Activated naive CD4-positive, alpha-beta T cell treated with anti-CD3 and anti-CD28 coated beads, Interleukin-2, amount 50 U/mL, for 24 hours (primary cell): ENCODE data around the gene FUS.
"Not testable (repeated sequence)": the region's sequence is repeated elsewhere in the genome, so short reads cannot be mapped to it uniquely, and the experiment has no call there.

ENCODE experiments used
- H3K27ac Mint-ChIP-seq: one replicate; pipeline ENCODE4 v1.8.0; 2021; ENCODE audit warnings: mild to moderate bottlenecking, mixed read lengths
- H3K27me3 Mint-ChIP-seq: one replicate; pipeline ENCODE4 v1.8.0; 2021; ENCODE audit warnings: mixed read lengths
- H3K36me3 Mint-ChIP-seq: one replicate; pipeline ENCODE4 v1.8.0; 2021; ENCODE audit warnings: mixed read lengths
- H3K4me1 Mint-ChIP-seq: one replicate; pipeline ENCODE4 v1.8.0; 2021; ENCODE audit warnings: mixed read lengths
- H3K4me3 Mint-ChIP-seq: one replicate; pipeline ENCODE4 v1.8.0; 2021; ENCODE audit warnings: mild to moderate bottlenecking, mixed read lengths
- H3K9me3 Mint-ChIP-seq: one replicate; pipeline ENCODE4 v1.8.0; 2021; ENCODE audit warnings: mixed read lengths

The FUS gene

DNA sequence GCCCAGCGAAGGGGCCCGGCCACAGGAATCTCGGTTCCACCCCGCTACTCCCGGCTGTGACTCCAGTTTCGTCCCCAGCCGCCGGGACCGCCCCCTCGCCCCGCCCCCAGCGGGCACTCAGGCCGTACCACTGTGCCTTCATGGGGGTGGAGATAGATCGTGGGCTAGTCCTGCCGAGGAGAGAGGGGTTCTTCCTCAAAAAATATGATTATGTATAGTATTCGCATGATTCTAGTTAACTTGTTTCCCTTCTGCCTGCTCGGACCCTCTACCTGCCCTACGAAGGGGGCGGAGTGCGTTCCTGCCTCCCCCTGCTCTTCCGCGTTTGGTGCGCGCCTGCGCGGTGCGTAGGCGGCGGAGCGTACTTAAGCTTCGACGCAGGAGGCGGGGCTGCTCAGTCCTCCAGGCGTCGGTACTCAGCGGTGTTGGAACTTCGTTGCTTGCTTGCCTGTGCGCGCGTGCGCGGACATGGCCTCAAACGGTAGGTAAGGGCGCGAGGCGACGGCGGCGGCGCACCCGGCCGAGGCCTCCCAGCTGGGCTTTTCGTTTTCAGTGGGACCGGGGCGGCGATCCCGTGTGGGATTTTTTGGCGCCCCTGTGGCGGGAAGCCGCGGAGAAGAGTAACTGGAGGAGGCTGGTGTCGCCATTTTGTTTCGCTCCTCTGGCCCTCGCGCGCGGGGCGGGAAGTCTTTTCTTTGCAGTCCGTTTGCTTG lies at the start of gene FUS:
FUS (plus strand) TSS at position 393 of the 713 bp plus-strand sequence; CDS start at position 469, 76 bp downstream.
- peaks cover 48% of the 10 kb centered on the region for H3K4me1 Mint-ChIP-seq
- H3K4me3 Mint-ChIP-seq = peak within 1 kb of the TSS; percentile 99
- peaks cover 31% of the 10 kb centered on the region for H3K36me3 Mint-ChIP-seq
- H3K27ac Mint-ChIP-seq = peak within 1 kb of the TSS; percentile 100
- no peaks in the 10 kb centered on the region for H3K27me3 Mint-ChIP-seq
- H3K9me3 Mint-ChIP-seq = no peaks in the 10 kb centered on the region

DNA sequence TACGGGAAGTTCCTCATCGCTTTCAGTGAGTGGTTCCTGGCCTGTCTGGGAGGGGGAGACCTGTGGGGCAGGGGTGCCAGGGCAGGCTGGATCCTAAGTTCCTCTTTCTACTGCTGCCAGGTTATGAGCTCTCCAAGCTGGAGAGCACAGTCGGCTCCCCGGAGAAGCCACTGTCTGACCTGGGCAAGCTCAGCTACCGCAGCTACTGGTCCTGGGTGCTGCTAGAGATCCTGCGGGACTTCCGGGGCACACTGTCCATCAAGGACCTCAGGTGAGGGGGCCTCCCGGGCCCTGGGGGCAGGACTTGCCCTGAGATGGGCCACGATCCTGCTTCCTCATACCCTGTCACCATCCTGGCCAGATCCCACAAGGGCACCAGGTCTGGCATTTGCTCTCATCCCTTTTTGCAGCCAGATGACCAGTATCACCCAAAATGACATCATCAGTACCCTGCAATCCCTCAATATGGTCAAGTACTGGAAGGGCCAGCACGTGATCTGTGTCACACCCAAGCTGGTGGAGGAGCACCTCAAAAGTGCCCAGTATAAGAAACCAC lies 49.5 kb upstream of the FUS start:
- H3K36me3 Mint-ChIP-seq = peaks cover 6% of the 10 kb centered on the region
- peaks cover 11% of the 10 kb centered on the region for H3K4me1 Mint-ChIP-seq
- H3K4me3 Mint-ChIP-seq = no peak overlapping the region
- H3K27ac Mint-ChIP-seq = no peak overlapping the region
- no peaks in the 10 kb centered on the region for H3K27me3 Mint-ChIP-seq
- H3K9me3 Mint-ChIP-seq = no peaks in the 10 kb centered on the region

DNA sequence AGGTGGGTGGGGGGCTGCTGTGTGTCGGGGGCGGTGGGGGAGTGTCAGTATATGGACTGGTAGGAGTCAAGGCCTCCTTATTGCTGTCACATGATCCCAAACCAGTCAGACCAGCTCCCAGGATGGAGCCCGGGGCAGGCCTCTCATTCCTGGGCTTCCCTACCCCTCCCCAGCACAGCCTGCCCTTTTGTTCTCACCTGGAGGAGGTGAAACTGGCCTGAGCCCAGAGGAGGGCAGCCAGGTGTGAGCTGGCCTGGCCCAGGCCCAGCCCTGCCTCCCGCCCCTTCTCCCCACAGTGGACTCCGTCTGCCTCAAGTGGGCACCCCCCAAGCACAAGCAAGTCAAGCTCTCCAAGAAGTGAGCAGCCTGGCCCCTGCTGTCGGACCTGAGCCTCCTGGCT lies 49.0 kb upstream of the FUS start:
- no peak overlapping the region for H3K4me3 Mint-ChIP-seq
- no peaks in the 10 kb centered on the region for H3K9me3 Mint-ChIP-seq
- H3K4me1 Mint-ChIP-seq = peaks cover 8% of the 10 kb centered on the region
- peaks cover 6% of the 10 kb centered on the region for H3K36me3 Mint-ChIP-seq
- no peaks in the 10 kb centered on the region for H3K27me3 Mint-ChIP-seq
- H3K27ac Mint-ChIP-seq = no peak overlapping the region

DNA sequence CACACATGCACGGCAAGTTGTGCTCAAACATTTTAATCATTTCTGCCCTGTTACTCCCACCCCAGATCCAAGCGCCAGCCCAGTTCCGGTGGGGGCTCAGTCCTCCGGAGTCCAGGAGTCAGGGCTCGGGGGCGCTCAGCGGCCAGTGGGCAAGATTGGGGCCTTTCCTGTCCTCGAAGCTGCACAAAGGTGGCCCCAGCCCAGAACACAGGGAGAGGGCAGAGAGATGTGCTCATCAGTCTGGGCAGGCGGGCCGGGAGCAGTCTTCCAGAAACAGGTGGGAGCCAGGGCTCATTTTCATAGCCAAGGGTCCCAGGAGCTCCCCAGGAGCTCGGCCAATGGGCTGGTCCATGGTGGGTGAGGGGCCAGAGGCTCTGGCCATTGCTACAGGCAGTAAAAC lies 48.5 kb upstream of the FUS start:
- H3K27ac Mint-ChIP-seq = no peak overlapping the region

DNA sequence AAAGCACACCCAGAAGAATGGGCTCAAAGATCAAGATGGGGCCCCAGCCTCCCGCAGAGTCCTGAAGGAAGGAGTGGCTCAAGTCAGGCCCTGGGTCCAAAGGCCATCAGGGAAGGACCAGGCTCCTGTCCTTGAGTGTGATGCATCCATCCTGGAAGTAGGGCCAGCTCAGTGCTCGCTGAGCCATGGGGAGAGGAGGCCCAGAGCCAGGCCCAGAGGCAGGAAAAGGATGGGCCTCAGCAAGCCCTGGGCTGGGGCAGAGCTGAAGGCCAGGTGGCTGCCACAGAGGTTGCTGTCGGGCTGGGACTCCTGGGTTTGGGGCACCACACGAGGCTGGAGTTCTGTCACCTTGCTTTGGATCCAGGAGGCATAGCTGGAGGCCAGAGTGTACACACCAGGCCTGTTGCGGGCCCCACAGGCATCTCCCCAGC lies 48.1 kb upstream of the FUS start:
- Mint-ChIP-seq H3K4me3 (no peak overlapping the region), H3K4me1 (peaks cover 5% of the 10 kb centered on the region), H3K9me3 (no peaks in the 10 kb centered on the region), H3K36me3 (peaks cover 6% of the 10 kb centered on the region), H3K27me3 (no peaks in the 10 kb centered on the region), H3K27ac (no peak overlapping the region)

More for the DNA sequence above, 48.5 kb upstream of the FUS start:
- Mint-ChIP-seq H3K4me1 (peaks cover 5% of the 10 kb centered on the region), H3K36me3 (peaks cover 6% of the 10 kb centered on the region), H3K9me3 (no peaks in the 10 kb centered on the region), H3K27me3 (no peaks in the 10 kb centered on the region), H3K4me3 (no peak overlapping the region)

DNA sequence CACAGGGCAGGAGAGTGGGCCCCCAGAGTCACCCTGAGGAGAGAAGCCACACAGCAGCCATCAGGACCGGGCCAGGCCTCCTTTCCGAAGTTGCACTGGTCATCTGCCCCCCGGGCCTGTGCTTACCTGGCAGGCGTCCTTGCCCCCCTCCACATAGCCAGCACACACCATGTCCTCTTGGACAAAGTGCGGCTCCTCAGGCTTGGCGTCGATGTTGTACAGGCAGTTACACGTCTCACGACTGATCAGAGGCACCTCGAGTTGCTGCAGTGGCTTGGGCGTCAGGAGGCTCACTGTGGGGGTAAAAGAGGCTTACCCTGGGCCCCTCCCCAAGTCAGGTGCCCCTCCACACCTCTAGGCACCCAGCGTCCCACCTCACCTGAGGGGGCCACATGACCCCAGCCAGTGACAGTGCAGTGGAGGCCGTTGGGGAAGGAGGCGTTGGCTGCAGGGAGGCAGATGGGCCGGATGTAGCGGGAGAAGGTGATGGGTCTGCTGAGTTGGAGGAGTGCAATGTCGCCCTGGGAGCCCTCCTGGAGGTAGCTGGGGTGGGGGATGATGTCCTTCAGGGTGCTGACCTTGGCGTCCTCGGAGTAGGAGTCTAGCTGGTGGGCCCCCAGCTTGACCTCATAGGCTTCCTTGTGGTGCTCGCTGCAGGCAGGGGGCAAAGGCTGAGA lies 47.5 kb upstream of the FUS start:
- peaks cover 5% of the 10 kb centered on the region for H3K4me1 Mint-ChIP-seq
- no peak overlapping the region for H3K27ac Mint-ChIP-seq
- no peak overlapping the region for H3K4me3 Mint-ChIP-seq
- H3K9me3 Mint-ChIP-seq = no peaks in the 10 kb centered on the region
- peaks cover 6% of the 10 kb centered on the region for H3K36me3 Mint-ChIP-seq
- H3K27me3 Mint-ChIP-seq = no peaks in the 10 kb centered on the region

DNA sequence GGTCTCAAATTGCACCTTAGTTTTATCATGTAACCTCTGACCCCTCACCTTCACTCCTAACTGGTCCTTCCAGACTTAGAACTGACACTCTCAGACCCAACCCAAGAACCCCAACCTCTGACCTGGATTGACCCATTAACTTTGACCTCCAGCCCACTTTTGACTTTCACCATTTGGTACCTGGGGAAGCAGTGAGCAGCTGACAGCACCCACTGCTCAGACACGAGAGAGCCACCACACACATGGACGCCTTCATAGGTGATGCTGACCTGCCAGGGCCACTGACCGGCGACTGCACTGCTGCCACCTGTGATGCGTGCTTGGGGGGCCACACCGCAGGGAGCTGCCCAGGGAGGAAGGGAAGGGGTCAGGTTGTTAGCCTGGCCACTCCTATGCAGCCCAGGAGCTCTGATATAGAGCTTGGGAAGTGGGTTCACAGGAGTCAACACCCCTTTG lies 46.9 kb upstream of the FUS start:
- H3K4me1 Mint-ChIP-seq = no peaks in the 10 kb centered on the region
- no peaks in the 10 kb centered on the region for H3K9me3 Mint-ChIP-seq
- H3K27ac Mint-ChIP-seq = no peak overlapping the region
- H3K36me3 Mint-ChIP-seq = peaks cover 2% of the 10 kb centered on the region
- no peaks in the 10 kb centered on the region for H3K27me3 Mint-ChIP-seq
- H3K4me3 Mint-ChIP-seq = no peak overlapping the region

DNA sequence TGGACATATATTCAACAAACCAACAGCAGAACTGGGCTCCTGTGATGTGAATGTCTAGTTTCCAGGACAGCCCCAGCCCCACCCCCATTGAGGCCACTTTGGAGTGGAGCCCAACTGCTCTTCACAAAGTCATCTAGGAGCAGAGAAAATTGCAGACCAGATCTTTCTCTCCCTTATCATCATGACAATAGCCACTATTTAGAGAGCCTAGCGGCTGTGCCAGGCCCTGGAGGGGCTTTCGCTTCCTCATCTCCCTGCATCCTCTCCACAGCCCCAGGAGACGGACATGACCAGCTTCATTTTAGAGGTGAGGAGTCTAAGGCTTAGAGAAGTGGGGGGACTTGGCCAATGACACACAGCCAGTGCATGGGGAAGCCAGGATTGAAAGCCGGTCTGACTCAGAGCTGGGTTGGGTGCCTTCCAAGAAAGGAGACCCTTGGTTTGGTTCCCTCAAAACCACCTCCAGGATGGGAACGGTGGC lies 45.8 kb upstream of the FUS start:
- Mint-ChIP-seq H3K4me1 (no peaks in the 10 kb centered on the region), H3K9me3 (no peaks in the 10 kb centered on the region), H3K27ac (no peak overlapping the region), H3K4me3 (no peak overlapping the region), H3K27me3 (no peaks in the 10 kb centered on the region), H3K36me3 (peaks cover 2% of the 10 kb centered on the region)

DNA sequence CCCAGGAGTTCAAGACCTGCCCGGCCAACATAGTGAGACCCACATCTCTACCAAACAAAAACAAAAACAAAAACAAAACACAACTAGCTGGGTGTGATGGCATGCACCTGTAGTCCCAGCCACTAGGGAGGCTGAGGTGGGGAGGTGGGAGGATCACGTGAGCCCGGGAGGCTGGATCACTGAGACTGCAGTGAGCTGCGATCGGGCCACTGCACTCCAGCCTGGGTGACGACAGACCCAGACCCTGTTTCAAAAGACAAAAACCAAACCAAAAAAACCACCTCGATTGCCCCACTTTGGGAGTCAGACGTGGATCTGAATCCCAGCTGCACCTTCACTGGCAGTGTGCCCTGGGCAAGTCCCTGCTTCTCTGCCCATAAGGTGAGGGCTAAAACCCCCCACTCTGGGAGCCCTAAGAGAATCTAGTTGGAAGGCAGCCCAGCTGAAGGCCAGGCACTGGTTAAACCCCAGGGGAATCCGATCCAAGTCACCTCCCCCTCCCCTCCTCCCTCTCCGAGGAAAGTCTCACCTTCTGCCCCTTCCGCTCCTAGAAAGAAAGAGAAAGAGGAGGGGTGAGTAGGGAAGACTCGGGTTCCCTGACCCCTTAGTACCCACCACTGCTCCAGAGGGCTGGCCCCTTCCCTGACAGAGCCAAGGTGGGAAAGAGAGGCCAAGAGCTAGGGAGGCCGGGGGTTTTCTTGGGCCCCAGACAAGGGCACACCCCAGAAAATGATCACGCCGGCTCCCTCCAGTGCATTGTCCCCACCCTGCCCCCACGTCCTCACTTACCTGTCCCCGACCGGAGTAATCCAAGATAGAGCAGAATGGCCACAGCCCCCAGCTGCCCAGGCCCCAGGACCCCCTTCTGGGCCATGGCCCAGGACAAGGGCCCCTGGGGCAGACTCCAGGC lies 45.1 kb upstream of the FUS start:
- Mint-ChIP-seq H3K4me1 (no peaks in the 10 kb centered on the region), H3K4me3 (no peak overlapping the region), H3K27ac (no peak overlapping the region), H3K36me3 (peaks cover 2% of the 10 kb centered on the region), H3K27me3 (no peaks in the 10 kb centered on the region), H3K9me3 (no peaks in the 10 kb centered on the region)

DNA sequence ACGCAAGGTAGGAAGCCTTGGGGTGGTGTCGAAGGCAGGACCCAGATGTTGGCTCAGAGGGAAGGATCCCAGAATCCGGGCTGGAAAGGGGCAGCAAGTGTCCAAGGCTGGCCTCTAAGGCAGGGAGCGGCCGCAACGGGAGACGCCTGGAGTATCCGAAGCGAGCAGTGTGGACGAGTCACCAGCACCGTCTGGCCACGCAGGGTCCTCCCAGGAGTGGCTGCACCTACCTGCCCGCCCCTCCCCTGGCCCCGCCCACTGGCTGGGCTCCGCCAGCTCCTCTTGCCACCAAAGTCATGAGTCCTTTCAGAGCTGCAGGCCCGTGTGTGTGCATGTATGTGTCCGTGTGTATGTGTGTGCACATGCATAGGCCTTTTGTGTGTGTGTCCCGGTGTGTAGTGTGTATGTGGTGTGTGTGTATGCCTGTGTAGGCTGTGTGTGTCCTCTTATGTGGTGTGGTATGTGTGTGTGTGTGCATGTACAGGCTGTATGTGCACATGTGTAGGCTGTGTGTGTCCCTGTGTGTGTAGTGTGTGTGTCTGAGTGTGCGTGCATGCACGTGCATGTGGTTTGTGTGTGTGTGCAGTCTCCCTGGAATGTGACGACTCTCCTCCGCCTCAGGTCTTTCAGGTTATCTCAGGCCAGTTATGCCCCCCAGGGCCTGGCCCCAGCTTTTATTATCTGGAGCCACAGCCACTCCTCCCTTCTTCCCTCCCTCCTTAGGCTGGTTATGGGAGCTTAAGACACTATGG lies 44.2 kb upstream of the FUS start, which contains the start of gene PRSS8:
PRSS8 (minus strand) TSS at position 193 of the 752 bp plus-strand sequence. CDS start 229 bp downstream, outside the sequence.
- H3K36me3 Mint-ChIP-seq = no peaks in the 10 kb centered on the region
- no peaks in the 10 kb centered on the region for H3K27me3 Mint-ChIP-seq
- H3K4me3 Mint-ChIP-seq = no peak within 1 kb of the TSS
- H3K4me1 Mint-ChIP-seq = no peaks in the 10 kb centered on the region
- no peaks in the 10 kb centered on the region for H3K9me3 Mint-ChIP-seq
- no peak within 1 kb of the TSS for H3K27ac Mint-ChIP-seq

DNA sequence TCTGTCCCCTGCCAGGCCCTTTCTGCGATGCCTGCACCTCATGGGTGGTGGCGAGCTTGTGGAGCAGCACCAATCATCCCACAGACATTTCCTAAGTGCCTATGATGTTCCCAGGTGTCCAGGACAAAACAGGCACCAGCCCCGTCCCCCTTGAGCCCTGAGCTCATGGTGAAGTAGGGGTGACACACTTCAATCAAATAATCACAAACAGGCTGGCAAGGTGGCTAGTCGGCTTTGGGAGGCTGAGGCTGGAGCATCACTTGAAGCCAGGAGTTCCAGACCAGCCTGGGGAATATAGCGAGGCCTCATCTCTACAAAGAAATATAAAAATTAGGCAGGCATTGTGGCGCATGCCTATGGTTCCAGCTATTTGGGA lies 43.7 kb upstream of the FUS start:
- Mint-ChIP-seq H3K4me1 (no peaks in the 10 kb centered on the region), H3K27me3 (no peaks in the 10 kb centered on the region), H3K9me3 (no peaks in the 10 kb centered on the region), H3K36me3 (no peaks in the 10 kb centered on the region), H3K4me3 (no peak overlapping the region), H3K27ac (no peak overlapping the region)

DNA sequence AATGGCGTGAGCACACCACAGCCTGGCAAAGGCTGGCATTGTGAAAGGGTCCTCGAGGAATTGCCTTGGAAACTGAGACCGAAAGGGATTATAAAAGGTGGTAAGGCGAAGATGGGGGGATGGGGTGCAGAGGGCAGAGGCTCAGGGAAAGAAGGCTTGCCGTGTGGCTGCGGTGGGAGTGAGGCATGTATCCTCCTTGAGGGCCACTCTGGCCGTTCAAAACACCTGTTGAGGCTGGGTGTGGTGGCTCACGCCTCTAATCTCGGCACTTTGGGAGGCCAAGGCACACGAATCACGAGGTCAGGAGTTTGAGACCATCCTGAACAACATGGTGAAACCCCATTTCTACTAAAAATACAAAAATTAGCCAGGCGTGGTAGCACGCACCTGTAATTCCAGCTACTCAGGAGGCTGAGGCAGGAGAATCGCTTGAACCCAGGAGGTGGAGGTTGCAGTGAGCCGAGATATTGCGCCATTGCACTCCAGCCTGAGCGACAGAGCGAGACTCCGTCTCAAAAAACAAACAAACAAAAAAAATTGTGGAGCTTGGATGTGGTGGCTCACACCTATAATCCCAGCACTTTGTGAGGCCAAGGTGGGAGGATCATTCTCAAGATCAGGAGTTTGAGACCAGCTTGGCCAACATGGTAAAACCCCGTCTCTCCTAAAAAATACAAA lies 43.0 kb upstream of the FUS start:
- not testable (repeated sequence) for H3K4me1 Mint-ChIP-seq, H3K36me3 Mint-ChIP-seq, H3K4me3 Mint-ChIP-seq, H3K27me3 Mint-ChIP-seq, H3K9me3 Mint-ChIP-seq, H3K27ac Mint-ChIP-seq

DNA sequence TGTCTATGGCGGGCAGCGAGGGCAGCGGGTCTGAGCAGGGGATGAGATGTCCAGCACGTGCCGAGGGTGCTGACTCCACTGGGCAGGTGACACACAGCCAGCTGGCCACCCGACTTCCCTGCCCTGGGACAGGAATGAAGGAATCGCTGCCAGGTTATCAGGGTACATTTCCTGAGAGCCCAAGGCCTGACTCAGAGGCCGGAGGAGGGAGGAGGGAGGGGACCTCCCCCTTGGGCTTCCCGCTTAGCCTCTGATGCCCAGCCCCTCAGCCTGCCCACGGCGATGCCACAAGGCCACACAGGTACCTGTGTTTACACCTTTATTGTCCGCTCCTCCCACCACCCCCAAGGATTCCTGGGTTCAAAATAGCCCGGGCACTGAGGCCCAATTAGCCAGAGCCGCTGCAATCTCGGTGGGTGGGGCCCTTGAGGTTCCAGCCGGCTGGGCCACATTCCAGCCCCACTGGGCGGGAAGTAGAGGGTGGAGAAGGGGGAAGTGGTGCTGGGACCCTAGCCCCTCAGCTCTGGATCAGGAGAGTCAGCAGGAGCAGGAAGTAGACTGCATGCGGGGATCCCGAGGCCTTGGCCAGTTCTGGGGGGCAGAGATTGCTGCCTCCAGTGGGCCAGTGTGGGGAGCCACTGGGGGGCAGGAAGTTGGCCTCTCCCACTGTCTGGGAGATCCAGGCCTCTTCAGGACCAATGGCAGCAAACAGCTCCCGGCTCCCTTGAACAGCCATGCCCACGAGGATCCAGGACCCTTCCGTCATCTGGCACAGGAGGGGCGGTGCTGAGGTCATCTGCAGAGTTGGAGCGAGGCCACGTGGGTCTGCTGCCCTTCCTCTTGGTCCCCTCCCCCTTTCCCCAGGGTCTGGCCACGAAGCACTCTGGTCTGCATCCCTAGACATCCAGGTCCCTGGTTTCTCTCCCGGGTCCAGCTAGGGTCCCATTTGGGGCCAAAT lies 41.0 kb upstream of the FUS start:
- Mint-ChIP-seq H3K36me3 (no peaks in the 10 kb centered on the region), H3K27ac (no peak overlapping the region), H3K9me3 (no peaks in the 10 kb centered on the region), H3K4me1 (peaks cover 11% of the 10 kb centered on the region), H3K27me3 (no peaks in the 10 kb centered on the region), H3K4me3 (no peak overlapping the region)
